NT2/D1 (cell line): ENCODE results near the gene GALR3.

Experiments
- SUZ12 ChIP-seq: IDR thresholded peaks from 2 replicates; pipeline ENCODE4 v1.6.1; 2011; ENCODE audit not compliant: insufficient read length, insufficient read depth; ENCODE audit errors: extremely low read depth
- YY1 ChIP-seq: IDR thresholded peaks from 2 replicates; pipeline ENCODE4 v1.6.1; 2011; ENCODE audit not compliant: insufficient read length, insufficient read depth
- ZNF274 ChIP-seq: IDR thresholded peaks from 2 replicates; pipeline ENCODE4 v1.6.1; 2011; ENCODE audit warnings: mild to moderate bottlenecking, low read depth, low read length

DNA sequence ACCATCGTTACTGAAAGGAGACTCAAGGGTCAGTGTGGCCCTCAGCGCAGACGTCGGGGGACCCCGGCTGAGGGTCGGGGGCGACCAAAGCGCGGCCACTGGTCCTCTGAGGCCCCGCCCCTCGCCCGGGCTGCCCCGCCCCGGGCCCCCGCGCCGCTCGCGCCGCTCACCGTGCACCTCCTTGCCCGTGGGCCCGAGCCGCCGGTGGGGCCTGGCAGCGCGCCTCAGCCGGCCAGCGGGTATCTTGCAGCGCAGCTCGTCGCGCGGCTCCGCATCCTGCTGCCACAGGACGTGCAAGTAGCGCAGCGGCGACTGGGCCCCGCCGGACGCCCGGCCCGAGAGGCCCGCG, 20.5 kb downstream of the GALR3 start:
- no peak for TF ChIP-seq ZNF274
- TF ChIP-seq YY1, result no peak
- TF ChIP-seq SUZ12, result no peak
